GM13976 (cell line): Measurements from ENCODE around the gene HOXD1.

Source experiments
- DNase-seq: peaks from one replicate; pipeline ENCODE4 v3.0.0; 2012; ENCODE audit warnings: low spot score
- in situ Hi-C: fragments of 300-500 bp; cut with MboI; formaldehyde crosslinking; loops from one replicate; pipeline ENCODE4 v1.12.0; 2022; ENCODE audit warnings: low sequenced_read_pairs, mixed read lengths, inconsistent platforms; ENCODE audit not compliant: unreplicated experiment
- TF ChIP-seq, protein P1 (sequence below): IDR thresholded peaks from 2 replicates; pipeline ENCODE4 v1.5.1; 2012; ENCODE audit warnings: borderline replicate concordance, mild to moderate bottlenecking; ENCODE audit not compliant: insufficient read depth; ENCODE audit errors: extremely low read depth, missing control alignments, control extremely low read depth

HOXD1 gene

GRCh38 chr2:176161825-176162626 lies 26.4 kb upstream of the HOXD1 start:
- TF ChIP-seq, protein P1, sequence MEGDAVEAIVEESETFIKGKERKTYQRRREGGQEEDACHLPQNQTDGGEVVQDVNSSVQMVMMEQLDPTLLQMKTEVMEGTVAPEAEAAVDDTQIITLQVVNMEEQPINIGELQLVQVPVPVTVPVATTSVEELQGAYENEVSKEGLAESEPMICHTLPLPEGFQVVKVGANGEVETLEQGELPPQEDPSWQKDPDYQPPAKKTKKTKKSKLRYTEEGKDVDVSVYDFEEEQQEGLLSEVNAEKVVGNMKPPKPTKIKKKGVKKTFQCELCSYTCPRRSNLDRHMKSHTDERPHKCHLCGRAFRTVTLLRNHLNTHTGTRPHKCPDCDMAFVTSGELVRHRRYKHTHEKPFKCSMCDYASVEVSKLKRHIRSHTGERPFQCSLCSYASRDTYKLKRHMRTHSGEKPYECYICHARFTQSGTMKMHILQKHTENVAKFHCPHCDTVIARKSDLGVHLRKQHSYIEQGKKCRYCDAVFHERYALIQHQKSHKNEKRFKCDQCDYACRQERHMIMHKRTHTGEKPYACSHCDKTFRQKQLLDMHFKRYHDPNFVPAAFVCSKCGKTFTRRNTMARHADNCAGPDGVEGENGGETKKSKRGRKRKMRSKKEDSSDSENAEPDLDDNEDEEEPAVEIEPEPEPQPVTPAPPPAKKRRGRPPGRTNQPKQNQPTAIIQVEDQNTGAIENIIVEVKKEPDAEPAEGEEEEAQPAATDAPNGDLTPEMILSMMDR, result no peak
- no peak for DNase-seq
- in situ Hi-C loops, result no loop called here

GRCh38 chr2:176162911-176163671 lies 25.4 kb upstream of the HOXD1 start:
- in situ Hi-C loops, result no loop called here
- TF ChIP-seq, protein P1, result no peak
- DNase-seq, result no peak

GRCh38 chr2:176163672-176164056 lies 24.8 kb upstream of the HOXD1 start:
- no peak for DNase-seq
- TF ChIP-seq, protein P1, result no peak
- in situ Hi-C loops, result no loop called here

DNA sequence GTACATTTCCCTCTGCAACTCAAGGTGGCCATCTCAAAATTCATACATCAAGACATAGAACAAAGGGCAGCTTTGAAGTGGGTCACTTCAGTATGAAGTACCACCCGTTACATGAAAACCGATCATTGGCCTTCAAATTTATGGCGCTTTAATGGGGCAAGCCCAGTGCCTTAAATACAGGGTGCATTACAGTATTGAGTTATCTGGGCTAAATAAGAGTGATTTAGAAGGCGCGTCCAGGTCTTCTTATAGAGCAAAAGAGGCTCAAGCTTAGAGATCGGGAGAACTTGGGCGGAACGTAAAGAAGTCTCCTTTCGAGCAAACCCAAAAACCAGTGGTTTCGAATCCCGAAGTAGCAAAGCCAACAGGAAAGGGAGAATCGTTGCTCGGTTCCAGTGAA lies 24.3 kb upstream of the HOXD1 start:
- TF ChIP-seq, protein P1, result no peak
- in situ Hi-C loops, result no loop called here

DNA sequence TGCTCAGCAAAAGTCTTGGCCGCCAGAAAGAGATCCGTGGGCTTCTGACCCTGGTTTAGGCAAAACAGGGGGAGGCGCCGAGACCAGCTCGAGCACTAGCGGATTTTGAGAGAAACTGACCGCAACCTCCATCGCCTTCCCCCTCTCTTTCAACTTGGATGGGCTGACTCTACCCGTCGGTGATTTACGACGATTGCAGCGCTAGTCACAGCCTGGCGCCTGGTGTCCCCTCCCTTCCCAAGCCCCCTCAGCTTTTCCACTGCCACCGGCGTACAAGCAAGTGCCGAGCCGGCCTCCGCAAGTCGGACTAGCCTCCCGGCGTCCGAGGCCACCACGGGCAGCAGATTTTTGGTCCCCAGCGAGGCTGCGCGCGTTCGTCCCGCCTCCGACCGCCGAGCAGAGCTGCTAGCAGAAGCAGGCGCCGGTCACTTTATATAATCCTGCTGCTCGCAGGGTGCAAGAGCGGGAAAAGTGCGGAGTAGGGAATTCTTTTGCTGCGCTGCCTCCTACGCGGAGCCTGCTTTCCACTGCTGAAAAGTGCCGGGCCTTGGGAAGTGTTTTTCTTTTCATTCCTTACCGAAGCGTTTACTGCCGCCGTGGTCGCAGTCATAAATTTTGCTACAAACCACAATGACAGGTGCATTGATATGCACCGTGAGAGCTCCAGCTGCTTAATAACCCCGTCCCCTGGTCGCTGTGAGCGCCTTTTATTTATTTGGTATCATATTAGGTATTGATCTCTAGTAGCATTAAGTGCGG lies 23.7 kb upstream of the HOXD1 start:
- DNase-seq, result no peak
- in situ Hi-C loops, result no loop called here
- TF ChIP-seq, protein P1, result no peak

More for the DNA sequence above, 24.3 kb upstream of the HOXD1 start:
- DNase-seq, result no peak

GRCh38 chr2:176165370-176166050 lies 23.0 kb upstream of the HOXD1 start:
- TF ChIP-seq, protein P1, result no peak
- in situ Hi-C loops, result no loop called here
- DNase-seq, result no peak
